Neural progenitor cell (in vitro differentiated cells): ENCODE data around the gene LMO4. TPM values are rescaled to one million over a fixed set of nuclear protein-coding genes. Genes with fewer than 3 reads are reported as not detected.

ENCODE experiments used
- DNase-seq: peaks from one replicate; pipeline ENCODE4 v3.0.0-alpha.2; 2016; ENCODE audit warnings: low spot score
- H2AFZ ChIP-seq: fragments of 200-600 bp; sonication (generic); replicated peaks from 2 replicates; pipeline ENCODE4 v1.6.1; 2016; ENCODE audit warnings: antibody characterized with exemption
- H3F3A ChIP-seq: fragments of 200-600 bp; sonication (generic); 2 replicates; pipeline ENCODE4 v1.6.1; 2016; ENCODE audit warnings: antibody characterized with exemption, low read depth
- H3K27ac ChIP-seq: fragments of 200-600 bp; sonication (generic); 2 replicates; pipeline ENCODE4 v1.5.1; 2016; ENCODE audit warnings: mild to moderate bottlenecking
- H3K27me3 ChIP-seq: fragments of 200-600 bp; sonication (generic); 2 replicates; pipeline ENCODE4 v1.6.1; 2016; ENCODE audit warnings: mild to moderate bottlenecking, moderate library complexity
- H3K36me3 ChIP-seq: fragments of 200-600 bp; sonication (generic); 2 replicates; pipeline ENCODE4 v1.5.1; 2016
- H3K4me1 ChIP-seq: fragments of 200-600 bp; sonication (generic); 2 replicates; pipeline ENCODE4 v1.6.1; 2016; ENCODE audit warnings: mixed run types
- H3K4me2 ChIP-seq: fragments of 200-600 bp; sonication (generic); 2 replicates; pipeline ENCODE4 v1.6.1; 2016
- H3K4me3 ChIP-seq: fragments of 200-600 bp; sonication (generic); 2 replicates; pipeline ENCODE4 v1.5.1; 2016
- H3K79me2 ChIP-seq: fragments of 200-600 bp; sonication (generic); 2 replicates; pipeline ENCODE4 v1.6.1; 2016; ENCODE audit warnings: low read depth
- H3K9ac ChIP-seq: fragments of 200-600 bp; sonication (generic); 2 replicates; pipeline ENCODE4 v1.6.1; 2016
- H3K9me3 ChIP-seq: fragments of 200-600 bp; sonication (generic); 2 replicates; pipeline ENCODE4 v1.5.1; 2016; ENCODE audit warnings: low read depth
- H4K20me1 ChIP-seq: fragments of 200-600 bp; sonication (generic); 2 replicates; pipeline ENCODE4 v1.6.1; 2016; ENCODE audit warnings: low read depth
- H3K27ac Mint-ChIP-seq: 3 replicates; pipeline ENCODE4 v1.8.0; 2021; ENCODE audit warnings: mixed read lengths
- H3K27me3 Mint-ChIP-seq: 2 replicates; pipeline ENCODE4 v1.8.0; 2022; ENCODE audit warnings: low read depth, mild to moderate bottlenecking, inconsistent platforms, moderate library complexity, mixed read lengths; ENCODE audit not compliant: insufficient read depth
- H3K36me3 Mint-ChIP-seq: 3 replicates; pipeline ENCODE4 v1.8.0; 2021; ENCODE audit warnings: mixed read lengths
- H3K4me1 Mint-ChIP-seq: 3 replicates; pipeline ENCODE4 v1.8.0; 2021; ENCODE audit warnings: mixed read lengths
- H3K4me3 Mint-ChIP-seq: 3 replicates; pipeline ENCODE4 v1.8.0; 2021; ENCODE audit warnings: mild to moderate bottlenecking, moderate library complexity, mixed read lengths
- H3K9me3 Mint-ChIP-seq: 3 replicates; pipeline ENCODE4 v1.8.0; 2020; ENCODE audit warnings: mixed read lengths
- EZH2 ChIP-seq: fragments of 200-600 bp; sonication (generic); IDR thresholded peaks from 2 replicates; pipeline ENCODE4 v1.6.1; 2017; ENCODE audit warnings: antibody characterized with exemption, mild to moderate bottlenecking, moderate library complexity
- EZH2phosphoT487 ChIP-seq: fragments of 200-600 bp; sonication (generic); IDR thresholded peaks from 2 replicates; pipeline ENCODE4 v1.6.1; 2017; ENCODE audit warnings: antibody characterized with exemption
- total RNA-seq: library from RNA; depleted of rRNA; stranded (reverse); fragments of >200 nt; gene quantifications from 2 replicates; pipeline ENCODE4 v1.2.3, GENCODE V29; 2015; ENCODE audit warnings: low replicate concordance
- TF ChIP-seq, protein P1 (sequence below): fragments of 200-600 bp; sonication (generic); IDR thresholded peaks from 2 replicates; pipeline ENCODE4 v1.5.1; 2017; ENCODE audit warnings: antibody characterized with exemption, mild to moderate bottlenecking

LMO4 gene
- total RNA-seq, 1 donor from 2014 or later, result 112 TPM

DNA sequence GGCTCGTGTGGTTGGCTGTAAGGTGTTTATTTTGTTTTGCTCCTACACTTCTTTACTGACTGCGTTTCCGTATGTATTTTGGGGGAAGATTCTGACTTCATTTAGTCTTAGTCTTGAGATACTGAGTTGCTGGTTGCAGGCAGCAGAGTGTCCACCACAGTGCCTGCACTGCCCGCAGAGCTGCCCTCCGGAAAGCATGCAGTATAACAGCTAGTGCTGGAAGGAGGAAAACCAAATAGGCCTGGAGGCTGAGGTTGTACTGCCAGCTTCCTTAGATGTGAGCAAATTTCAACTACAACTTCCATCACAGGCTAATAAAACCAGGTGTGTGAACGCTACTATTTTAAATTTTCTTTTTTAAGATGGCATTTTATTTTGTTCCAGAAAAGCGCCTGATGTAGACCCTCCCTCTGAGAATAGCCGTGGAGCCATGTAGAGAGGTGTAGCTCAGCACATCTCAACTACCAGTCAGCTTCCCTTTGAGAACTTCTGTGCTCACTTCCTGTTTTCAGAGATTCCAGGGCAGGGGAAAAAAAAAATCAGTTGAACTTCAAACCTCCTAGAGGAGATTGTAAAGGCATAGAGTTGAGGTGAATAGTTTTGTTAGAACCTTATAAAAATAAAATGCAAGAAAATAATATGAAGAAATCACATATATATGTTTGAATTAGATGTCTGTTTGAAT, 17.6 kb downstream of the LMO4 start:
- peak overlapping the region; percentile 33 for H3K27ac ChIP-seq
- peaks cover 32% of the 10 kb centered on the region for H3K4me1 ChIP-seq
- H3K79me2 ChIP-seq, result peaks cover 37% of the 10 kb centered on the region
- H4K20me1 ChIP-seq, result peaks cover 25% of the 10 kb centered on the region
- no peak overlapping the region for H3K4me3 ChIP-seq
- Mint-ChIP-seq H3K27me3 (no peaks in the 10 kb centered on the region), H3K27ac (no peak overlapping the region), H3K9me3 (no peaks in the 10 kb centered on the region), H3K4me3 (no peak overlapping the region), H3K4me1 (peaks cover 2% of the 10 kb centered on the region), H3K36me3 (peaks cover 25% of the 10 kb centered on the region)
- H3K9ac ChIP-seq, result no peak overlapping the region
- H3K27me3 ChIP-seq, result no peaks in the 10 kb centered on the region
- DNase-seq, result no peak
- TF ChIP-seq, protein P1, sequence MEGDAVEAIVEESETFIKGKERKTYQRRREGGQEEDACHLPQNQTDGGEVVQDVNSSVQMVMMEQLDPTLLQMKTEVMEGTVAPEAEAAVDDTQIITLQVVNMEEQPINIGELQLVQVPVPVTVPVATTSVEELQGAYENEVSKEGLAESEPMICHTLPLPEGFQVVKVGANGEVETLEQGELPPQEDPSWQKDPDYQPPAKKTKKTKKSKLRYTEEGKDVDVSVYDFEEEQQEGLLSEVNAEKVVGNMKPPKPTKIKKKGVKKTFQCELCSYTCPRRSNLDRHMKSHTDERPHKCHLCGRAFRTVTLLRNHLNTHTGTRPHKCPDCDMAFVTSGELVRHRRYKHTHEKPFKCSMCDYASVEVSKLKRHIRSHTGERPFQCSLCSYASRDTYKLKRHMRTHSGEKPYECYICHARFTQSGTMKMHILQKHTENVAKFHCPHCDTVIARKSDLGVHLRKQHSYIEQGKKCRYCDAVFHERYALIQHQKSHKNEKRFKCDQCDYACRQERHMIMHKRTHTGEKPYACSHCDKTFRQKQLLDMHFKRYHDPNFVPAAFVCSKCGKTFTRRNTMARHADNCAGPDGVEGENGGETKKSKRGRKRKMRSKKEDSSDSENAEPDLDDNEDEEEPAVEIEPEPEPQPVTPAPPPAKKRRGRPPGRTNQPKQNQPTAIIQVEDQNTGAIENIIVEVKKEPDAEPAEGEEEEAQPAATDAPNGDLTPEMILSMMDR, result no peak
- TF ChIP-seq EZH2, result no peak
- peaks cover 13% of the 10 kb centered on the region for H3F3A ChIP-seq
- no peaks in the 10 kb centered on the region for H3K9me3 ChIP-seq
- peaks cover 20% of the 10 kb centered on the region for H3K36me3 ChIP-seq
- H2AFZ ChIP-seq, result no peak overlapping the region
- H3K4me2 ChIP-seq, result no peak overlapping the region

GRCh38 chr1:87348341-87349019, 19.8 kb downstream of the LMO4 start:
- no peak for DNase-seq
- Histone ChIP-seq H4K20me1 (peaks cover 15% of the 10 kb centered on the region), H2AFZ (no peak overlapping the region), H3K4me1 (peaks cover 30% of the 10 kb centered on the region), H3K27ac (peak overlapping the region; percentile 23), H3F3A (peaks cover 19% of the 10 kb centered on the region), H3K4me2 (no peak overlapping the region), H3K36me3 (peaks cover 18% of the 10 kb centered on the region), H3K9me3 (no peaks in the 10 kb centered on the region), H3K9ac (no peak overlapping the region), H3K79me2 (peaks cover 16% of the 10 kb centered on the region), H3K27me3 (no peaks in the 10 kb centered on the region), H3K4me3 (no peak overlapping the region)
- Mint-ChIP-seq H3K36me3 (peaks cover 17% of the 10 kb centered on the region), H3K9me3 (no peaks in the 10 kb centered on the region), H3K4me3 (no peak overlapping the region), H3K27me3 (no peaks in the 10 kb centered on the region), H3K4me1 (no peaks in the 10 kb centered on the region), H3K27ac (no peak overlapping the region)
- TF ChIP-seq EZH2phosphoT487, result no peak
- TF ChIP-seq, protein P1, result no peak
- TF ChIP-seq EZH2, result no peak

DNA sequence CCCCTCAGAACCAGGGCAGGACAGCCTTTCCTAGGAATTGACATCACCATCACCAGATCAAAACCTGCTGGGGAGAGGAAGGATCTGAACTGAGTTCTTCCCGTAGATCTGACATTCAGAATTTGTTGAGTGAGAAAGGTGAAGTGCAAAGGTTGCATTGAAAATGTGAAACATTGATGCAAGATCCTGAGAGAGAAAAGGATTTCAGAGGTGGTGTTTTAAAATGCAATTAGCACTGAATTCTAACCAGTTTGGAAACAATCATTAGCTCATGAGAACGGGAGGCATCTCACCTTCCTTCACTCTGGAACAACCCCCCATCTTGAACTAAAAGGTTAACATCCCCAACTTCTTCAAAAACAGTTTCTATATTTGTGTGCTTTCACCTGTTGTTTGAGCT, 20.4 kb downstream of the LMO4 start:
- Histone ChIP-seq H3K27me3 (no peaks in the 10 kb centered on the region), H3K4me1 (peaks cover 24% of the 10 kb centered on the region), H3K27ac (peak overlapping the region; percentile 23), H3K4me2 (no peak overlapping the region), H3K9me3 (no peaks in the 10 kb centered on the region), H3K9ac (no peak overlapping the region), H3K79me2 (peaks cover 11% of the 10 kb centered on the region), H3K36me3 (peaks cover 14% of the 10 kb centered on the region), H3F3A (peaks cover 19% of the 10 kb centered on the region), H2AFZ (no peak overlapping the region), H4K20me1 (peaks cover 9% of the 10 kb centered on the region), H3K4me3 (no peak overlapping the region)
- Mint-ChIP-seq H3K4me3 (no peak overlapping the region), H3K27ac (no peak overlapping the region), H3K9me3 (no peaks in the 10 kb centered on the region), H3K4me1 (no peaks in the 10 kb centered on the region), H3K36me3 (peaks cover 14% of the 10 kb centered on the region), H3K27me3 (no peaks in the 10 kb centered on the region)
- no peak for DNase-seq
- TF ChIP-seq EZH2phosphoT487 (no peak), EZH2 (no peak)
- TF ChIP-seq, protein P1, result no peak
